Choroid plexus epithelial cell (primary cell): ENCODE measurements around the gene F11.
"Not testable (repeated sequence)": the region's sequence is repeated elsewhere in the genome, so short reads cannot be mapped to it uniquely, and the experiment has no call there.

Experiments
- DNase-seq: peaks from one replicate; pipeline ENCODE4 v3.0.0-alpha.2; 2010; ENCODE audit warnings: low read depth
- H3K4me3 ChIP-seq: 2 replicates; pipeline ENCODE4 v1.5.1; 2011; ENCODE audit warnings: low read depth, mild to moderate bottlenecking, control low read depth, low read length, moderate library complexity
- CTCF ChIP-seq: conservative IDR thresholded peaks from 2 replicates; pipeline ENCODE4 v1.5.1; 2011; ENCODE audit warnings: low read depth, mild to moderate bottlenecking, control low read depth, inconsistent platforms, low read length, moderate library complexity

The F11 gene

GRCh38 chr4:186264660-186265059 lies 1.3 kb upstream of the F11 start:
- no peak for TF ChIP-seq CTCF
- DNase-seq, result no peak
- no peak overlapping the region for H3K4me3 ChIP-seq

GRCh38 chr4:186265250-186265649 lies 739 bp upstream of the F11 start:
- not testable (repeated sequence) for DNase-seq, H3K4me3 ChIP-seq

GRCh38 chr4:186266729-186267456 lies 904 bp downstream of the F11 start:
- DNase-seq, result peak; percentile 39
- no peak for TF ChIP-seq CTCF

GRCh38 chr4:186271081-186271678 lies 5.2 kb downstream of the F11 start:
- no peak overlapping the region for H3K4me3 ChIP-seq
- DNase-seq, result no peak
- TF ChIP-seq CTCF, result no peak

More at GRCh38 chr4:186266729-186267456, 904 bp downstream of the F11 start:
- H3K4me3 ChIP-seq, result no peak overlapping the region

GRCh38 chr4:186272699-186273391 lies 6.9 kb downstream of the F11 start:
- H3K4me3 ChIP-seq, result no peak overlapping the region
- no peak for TF ChIP-seq CTCF
- DNase-seq, result peak; percentile 33

DNA sequence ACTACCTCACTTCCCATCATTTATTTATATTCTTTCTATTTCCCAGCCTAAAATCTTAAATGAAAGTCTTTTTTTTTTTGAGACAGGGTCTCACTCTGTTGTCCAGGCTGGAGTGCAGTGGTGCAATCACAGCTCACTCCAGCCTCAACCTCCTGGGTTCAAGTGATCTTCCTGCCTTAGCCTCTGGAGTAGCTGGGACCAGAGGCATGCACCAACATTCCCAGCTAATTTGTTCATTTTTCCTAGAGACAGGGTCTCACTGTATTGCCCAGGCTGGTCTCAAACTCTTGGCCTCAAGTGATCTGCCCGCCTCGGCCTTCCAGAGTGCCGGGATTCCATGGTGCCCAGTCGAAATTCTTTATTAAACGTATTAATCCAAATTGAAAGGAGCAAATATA lies 7.4 kb downstream of the F11 start:
- not testable (repeated sequence) for DNase-seq, H3K4me3 ChIP-seq

GRCh38 chr4:186283311-186283710 lies 17.3 kb downstream of the F11 start:
- no peak for DNase-seq
- H3K4me3 ChIP-seq, result no peak overlapping the region
- no peak for TF ChIP-seq CTCF

- DNase-seq, result no peak
- TF ChIP-seq CTCF, result no peak
- H3K4me3 ChIP-seq, result no peak overlapping the region
Observed at GRCh38 chr4:186285147-186285546, 19.2 kb downstream of the F11 start.
